Measurements from ENCODE around the gene TLE7.
A peak's percentile ranks its signal among the peaks of the same experiment; 100 is the strongest.

TLE7 gene

DNA sequence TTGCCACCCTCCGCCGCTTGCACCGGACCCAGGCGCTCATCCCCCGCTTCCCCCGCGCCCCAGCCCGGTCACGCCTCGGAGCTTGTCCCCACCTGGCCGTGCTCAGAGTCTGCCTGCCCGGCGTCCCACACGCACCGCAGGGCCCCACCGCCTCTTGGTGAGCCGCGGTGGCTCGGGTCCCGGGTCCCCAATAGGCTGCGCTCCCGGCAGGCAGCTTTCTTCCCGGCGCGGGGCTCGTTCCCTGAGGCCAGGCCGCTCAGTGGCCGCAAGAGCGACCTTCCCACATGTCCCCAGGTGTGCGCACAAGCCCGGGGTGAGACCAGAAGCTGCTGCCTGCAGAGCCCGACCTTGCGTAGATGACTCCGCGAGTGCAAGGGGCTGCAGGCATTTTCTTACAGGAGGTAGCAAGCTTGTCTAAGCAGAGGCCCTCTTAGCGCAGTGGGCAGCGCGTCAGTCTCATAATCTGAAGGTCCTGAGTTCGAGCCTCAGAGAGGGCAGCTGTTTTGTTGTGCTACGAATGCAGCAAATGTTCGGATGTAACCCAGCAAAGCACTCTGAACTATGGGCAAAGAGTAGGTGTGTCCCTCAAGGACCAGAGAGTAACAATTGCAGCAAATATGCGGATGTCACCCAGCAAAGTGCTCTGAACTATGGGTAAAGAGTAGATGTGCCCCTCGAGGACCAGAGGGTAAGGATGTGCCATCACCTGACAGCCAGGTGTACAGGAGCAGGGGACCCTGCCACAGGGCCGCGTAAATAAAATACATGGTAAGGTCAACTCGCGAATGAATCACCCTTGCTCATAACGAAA, 15.6 kb downstream of the TLE7 start:
- in situ Hi-C loops (cut with HindIII; ENCODE audit: low sequenced_read_pairs), result no loop called here
- no peak for TF ChIP-seq CTCF (IDR thresholded peaks at IDR 0.05; ENCODE audit: low read depth, low read length)
- DNase-seq (ENCODE audit: low read depth, low spot score), result peak; percentile 76
- peak overlapping the region; percentile 41 for H3K4me3 ChIP-seq (ENCODE audit: low read depth, low read length)

DNA sequence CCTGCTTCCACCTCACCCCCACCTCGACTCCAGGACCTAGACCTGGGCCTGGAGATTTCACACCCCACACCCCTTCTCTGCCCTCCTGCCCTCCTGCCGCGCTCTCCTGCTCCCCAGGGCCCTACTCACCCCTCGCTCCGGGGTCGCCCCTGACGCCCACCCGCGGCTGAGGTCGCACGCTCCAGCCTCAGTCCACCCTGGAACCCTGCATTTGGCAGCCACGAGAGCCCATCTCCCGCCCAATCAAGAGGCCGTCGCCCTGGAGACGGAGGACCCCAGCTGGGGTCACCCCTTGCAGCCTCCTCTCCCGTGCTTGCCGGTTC, 16.1 kb downstream of the TLE7 start:
- in situ Hi-C loops (cut with HindIII; ENCODE audit: low sequenced_read_pairs), result no loop called here
- no peak for DNase-seq (ENCODE audit: low read depth, low spot score)
- no peak for TF ChIP-seq CTCF (IDR thresholded peaks at IDR 0.05; ENCODE audit: low read depth, low read length)
- peak overlapping the region; percentile 41 for H3K4me3 ChIP-seq (ENCODE audit: low read depth, low read length)

GRCh38 chr16:71424626-71425025, 17.2 kb downstream of the TLE7 start:
- DNase-seq (ENCODE audit: low read depth, low spot score), result no peak
- in situ Hi-C loops (cut with HindIII; ENCODE audit: low sequenced_read_pairs), result no loop called here
- no peak for TF ChIP-seq CTCF (IDR thresholded peaks at IDR 0.05; ENCODE audit: low read depth, low read length)
- H3K4me3 ChIP-seq (ENCODE audit: low read depth, low read length), result no peak overlapping the region

GRCh38 chr16:71423865-71424264, 18.0 kb downstream of the TLE7 start:
- DNase-seq (ENCODE audit: low read depth, low spot score), result no peak
- in situ Hi-C loops (cut with HindIII; ENCODE audit: low sequenced_read_pairs), result no loop called here
- H3K4me3 ChIP-seq (ENCODE audit: low read depth, low read length), result no peak overlapping the region
- TF ChIP-seq CTCF (IDR thresholded peaks at IDR 0.05; ENCODE audit: low read depth, low read length), result no peak

- no peak overlapping the region for H3K4me3 ChIP-seq (ENCODE audit: low read depth, low read length)
- TF ChIP-seq CTCF (IDR thresholded peaks at IDR 0.05; ENCODE audit: low read depth, low read length), result no peak
- in situ Hi-C loops (cut with HindIII; ENCODE audit: low sequenced_read_pairs), result no loop called here
- no peak for DNase-seq (ENCODE audit: low read depth, low spot score)
These were observed 18.8 kb downstream of the TLE7 start for GRCh38 chr16:71423016-71423415.

DNA sequence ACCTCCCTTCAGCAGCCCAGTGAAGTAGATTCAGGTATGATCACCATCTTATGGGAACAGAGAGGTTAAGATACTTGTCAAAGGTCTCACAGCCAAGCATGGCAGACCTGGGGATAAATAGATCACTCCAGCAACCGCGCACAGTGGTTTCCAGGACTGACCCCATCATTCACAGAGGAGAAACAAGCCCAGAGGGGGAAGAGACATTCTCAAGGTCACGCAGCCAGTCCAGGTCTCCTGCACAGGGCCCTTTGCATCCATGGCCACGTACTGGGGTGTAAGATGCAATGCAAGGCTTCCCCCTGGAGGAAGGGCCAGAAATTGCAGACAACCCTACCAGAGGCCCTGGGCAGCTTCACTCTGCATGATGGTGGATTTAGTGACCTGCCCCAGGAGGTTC, 19.9 kb downstream of the TLE7 start:
- TF ChIP-seq CTCF (IDR thresholded peaks at IDR 0.05; ENCODE audit: low read depth, low read length), result peak; percentile 29
- DNase-seq (ENCODE audit: low read depth, low spot score), result no peak
- in situ Hi-C loops (cut with HindIII; ENCODE audit: low sequenced_read_pairs), result no loop called here
- no peak overlapping the region for H3K4me3 ChIP-seq (ENCODE audit: low read depth, low read length)
